BJ (cell line): Measurements from ENCODE around the gene CDC16. TPM values are rescaled to one million over a fixed set of nuclear protein-coding genes. Genes with fewer than 3 reads are reported as not detected.

Experiments
- CTCF ChIA-PET: fragments of 350-600 bp; formaldehyde crosslinking; extraction: SDS; loops from one replicate; lab custom pipeline; 2021; ENCODE audit warnings: antibody characterized with exemption, inconsistent platforms; lab: Yijun Ruan, JAX
- POLR2A ChIA-PET: fragments of 300-600 bp; sonication (Branson Sonifier 250); formaldehyde crosslinking; extraction: SDS; loops from one replicate; lab custom pipeline; 2021; ENCODE audit warnings: antibody characterized with exemption; lab: Charles Lee
- DNase-seq: peaks from one replicate; pipeline ENCODE4 v3.0.0-alpha.2; 2011; ENCODE audit warnings: low read depth
- H3K27me3 ChIP-seq: 2 replicates; pipeline ENCODE4 v1.6.0; 2011; ENCODE audit warnings: low read length; ENCODE audit not compliant: control insufficient read depth, insufficient read depth
- H3K36me3 ChIP-seq: 2 replicates; pipeline ENCODE4 v1.5.1; 2011; ENCODE audit warnings: low read length; ENCODE audit not compliant: control insufficient read depth, insufficient read depth
- H3K4me3 ChIP-seq: 2 replicates; pipeline ENCODE4 v1.5.1; 2011; ENCODE audit warnings: low read depth, mild to moderate bottlenecking, control low read depth, low read length
- CTCF ChIP-seq: IDR thresholded peaks from 2 replicates; pipeline ENCODE4 v1.5.1; 2011; ENCODE audit warnings: low read depth, mild to moderate bottlenecking, control low read depth, inconsistent platforms, low read length, moderate library complexity; ENCODE audit not compliant: insufficient read depth
- polyA plus RNA-seq: library from polyadenylated mRNA; depleted of rRNA; stranded (reverse); fragments of >200 nt; gene quantifications from 2 replicates; pipeline ENCODE4 v1.2.3, GENCODE V29; 2011

CDC16 gene
- polyA plus RNA-seq, 1 experiment: 55.8 TPM

- no peak for TF ChIP-seq CTCF
- CTCF ChIA-PET: no interaction called here
- H3K4me3 ChIP-seq: no peak overlapping the region
- no peak for DNase-seq
- H3K27me3 ChIP-seq: peaks cover 9% of the 10 kb centered on the region
- H3K36me3 ChIP-seq: no peaks in the 10 kb centered on the region
- POLR2A ChIA-PET: no interaction called here
Measured at GRCh38 chr13:114208134-114208533, 26.6 kb upstream of the CDC16 start.

- Histone ChIP-seq H3K27me3 (peaks cover 2% of the 10 kb centered on the region; the same call in 1 of the 2 replicates), H3K36me3 (no peaks in the 10 kb centered on the region), H3K4me3 (no peak overlapping the region)
- no peak for TF ChIP-seq CTCF
- ChIA-PET POLR2A (interaction anchor here (0.6 kb wide), 1 partner anchor 555 kb away, joined by 12 read pairs; no protein-coding TSS in a partner anchor), CTCF (interaction anchor here (1.3 kb wide), 1 partner anchor 15 kb away, joined by 3 read pairs; no protein-coding TSS in a partner anchor)
- no peak for DNase-seq
Measured at GRCh38 chr13:114211446-114212157, 23.1 kb upstream of the CDC16 start.

GRCh38 chr13:114212158-114212495, 22.6 kb upstream of the CDC16 start:
- TF ChIP-seq CTCF: no peak
- DNase-seq: no peak
- H3K4me3 ChIP-seq: no peak overlapping the region
- CTCF ChIA-PET: interaction anchor here (1.3 kb wide), 1 partner anchor 14 kb away, joined by 3 read pairs; no protein-coding TSS in a partner anchor
- peaks cover 2% of the 10 kb centered on the region; the same call in 1 of the 2 replicates for H3K27me3 ChIP-seq
- POLR2A ChIA-PET: interaction anchor here (0.6 kb wide), 1 partner anchor 555 kb away, joined by 12 read pairs; no protein-coding TSS in a partner anchor
- no peaks in the 10 kb centered on the region for H3K36me3 ChIP-seq

- CTCF ChIA-PET: interaction anchor here (0.7 to 0.9 kb wide), 2 partner anchors 12 to 164 kb away, joined by 3 read pairs; no protein-coding TSS in a partner anchor
Measured at GRCh38 chr13:114213980-114214379, 20.7 kb upstream of the CDC16 start.

More at GRCh38 chr13:114213980-114214379, 20.7 kb upstream of the CDC16 start:
- no peaks in the 10 kb centered on the region for H3K36me3 ChIP-seq
- no peak overlapping the region for H3K4me3 ChIP-seq
- peaks cover 2% of the 10 kb centered on the region; the same call in 1 of the 2 replicates for H3K27me3 ChIP-seq
- no peak for DNase-seq
- POLR2A ChIA-PET: no interaction called here
- no peak for TF ChIP-seq CTCF
